Astrocyte (in vitro differentiated cells and primary cell): ENCODE measurements around the gene OR5L2.

Source experiments
- CTCF ChIP-seq: IDR thresholded peaks from 2 replicates; pipeline ENCODE4 v1.5.1; 2011; ENCODE audit warnings: low read depth, mild to moderate bottlenecking, inconsistent platforms, low read length, moderate library complexity; ENCODE audit not compliant: insufficient read depth
- EZH2 ChIP-seq: IDR thresholded peaks from 2 replicates; pipeline ENCODE4 v1.6.1; 2012; ENCODE audit warnings: mild to moderate bottlenecking, low read length, inconsistent platforms; ENCODE audit not compliant: insufficient read depth

- TF ChIP-seq CTCF (no peak), EZH2 (no peak)
Measured at GRCh38 chr11:55819330-55819729, 7.7 kb upstream of the OR5L2 start, which contains the start of gene OR5D18.
